HUES48 (cell line): ENCODE data around the gene PGBD5.

Experiments used
- H3K27ac ChIP-seq: one replicate; pipeline ENCODE4 v1.7.0; 2013; ENCODE audit warnings: low read depth, low read length, inconsistent platforms
- H3K27me3 ChIP-seq: 2 replicates; pipeline ENCODE4 v1.6.1; 2013; ENCODE audit warnings: mild to moderate bottlenecking, low read length; ENCODE audit not compliant: control insufficient read depth, insufficient read depth
- H3K36me3 ChIP-seq: 2 replicates; pipeline ENCODE4 v1.6.1; 2013; ENCODE audit warnings: low read length; ENCODE audit not compliant: control insufficient read depth, insufficient read depth
- H3K4me1 ChIP-seq: 2 replicates; pipeline ENCODE4 v1.6.1; 2013; ENCODE audit warnings: mild to moderate bottlenecking, low read length; ENCODE audit not compliant: control insufficient read depth, insufficient read depth
- H3K4me3 ChIP-seq: 2 replicates; pipeline ENCODE4 v1.5.1; 2013; ENCODE audit warnings: mild to moderate bottlenecking, low read depth, low read length
- H3K9ac ChIP-seq: 2 replicates; pipeline ENCODE4 v1.6.1; 2013; ENCODE audit warnings: mild to moderate bottlenecking, low read depth, low read length, moderate library complexity
- H3K9me3 ChIP-seq: 2 replicates; pipeline ENCODE4 v1.6.1; 2013; ENCODE audit warnings: low read length; ENCODE audit not compliant: control insufficient read depth, insufficient read depth

Gene PGBD5

GRCh38 chr1:230376296-230376695 is 49.8 kb downstream of the PGBD5 start:
- H3K36me3 ChIP-seq, result peaks cover 4% of the 10 kb centered on the region; the same call in 1 of the 2 replicates
- H3K9me3 ChIP-seq, result peaks cover 7% of the 10 kb centered on the region
- H3K27me3 ChIP-seq, result no peaks in the 10 kb centered on the region; the same call in 1 of the 2 replicates
- H3K4me3 ChIP-seq, result no peak overlapping the region
- no peak overlapping the region for H3K27ac ChIP-seq
- no peaks in the 10 kb centered on the region; the same call in 1 of the 2 replicates for H3K4me1 ChIP-seq
- H3K9ac ChIP-seq, result no peak overlapping the region

- no peak overlapping the region for H3K9ac ChIP-seq
- H3K27me3 ChIP-seq, result no peaks in the 10 kb centered on the region; the same call in 1 of the 2 replicates
- H3K4me1 ChIP-seq, result no peaks in the 10 kb centered on the region
- no peak overlapping the region for H3K27ac ChIP-seq
- H3K36me3 ChIP-seq, result peaks cover 4% of the 10 kb centered on the region; the same call in 1 of the 2 replicates
- H3K4me3 ChIP-seq, result no peak overlapping the region
- peaks cover 7% of the 10 kb centered on the region for H3K9me3 ChIP-seq
Observed at GRCh38 chr1:230375780-230376179, 50.4 kb downstream of the PGBD5 start.

- Histone ChIP-seq H3K4me3 (no peak overlapping the region), H3K27ac (no peak overlapping the region), H3K27me3 (no peaks in the 10 kb centered on the region; the same call in 1 of the 2 replicates), H3K36me3 (peaks cover 4% of the 10 kb centered on the region; the same call in 1 of the 2 replicates), H3K9me3 (peaks cover 7% of the 10 kb centered on the region), H3K4me1 (no peaks in the 10 kb centered on the region), H3K9ac (no peak overlapping the region)
Observed at GRCh38 chr1:230375147-230375546, 51.0 kb downstream of the PGBD5 start.

GRCh38 chr1:230371923-230372703 is 54.0 kb downstream of the PGBD5 start:
- Histone ChIP-seq H3K36me3 (peaks cover 4% of the 10 kb centered on the region; the same call in 1 of the 2 replicates), H3K4me3 (no peak overlapping the region), H3K9ac (no peak overlapping the region), H3K27me3 (no peaks in the 10 kb centered on the region; the same call in 1 of the 2 replicates), H3K4me1 (no peaks in the 10 kb centered on the region), H3K27ac (no peak overlapping the region), H3K9me3 (no peaks in the 10 kb centered on the region)

- Histone ChIP-seq H3K27me3 (no peaks in the 10 kb centered on the region; the same call in 1 of the 2 replicates), H3K9me3 (no peaks in the 10 kb centered on the region), H3K36me3 (no peaks in the 10 kb centered on the region), H3K4me3 (no peak overlapping the region), H3K4me1 (no peaks in the 10 kb centered on the region), H3K9ac (no peak overlapping the region), H3K27ac (no peak overlapping the region)
Observed at GRCh38 chr1:230370109-230370508, 56.0 kb downstream of the PGBD5 start.

GRCh38 chr1:230368871-230369270 is 57.3 kb downstream of the PGBD5 start:
- H3K27ac ChIP-seq, result no peak overlapping the region
- no peak overlapping the region for H3K4me3 ChIP-seq
- H3K4me1 ChIP-seq, result no peaks in the 10 kb centered on the region
- no peak overlapping the region for H3K9ac ChIP-seq
- no peaks in the 10 kb centered on the region for H3K9me3 ChIP-seq
- H3K36me3 ChIP-seq, result no peaks in the 10 kb centered on the region
- no peaks in the 10 kb centered on the region; the same call in 1 of the 2 replicates for H3K27me3 ChIP-seq

- Histone ChIP-seq H3K4me3 (no peak overlapping the region), H3K9me3 (no peaks in the 10 kb centered on the region), H3K36me3 (no peaks in the 10 kb centered on the region), H3K27me3 (no peaks in the 10 kb centered on the region; the same call in 1 of the 2 replicates), H3K27ac (no peak overlapping the region), H3K9ac (no peak overlapping the region), H3K4me1 (no peaks in the 10 kb centered on the region)
Observed at GRCh38 chr1:230368363-230368762, 57.8 kb downstream of the PGBD5 start.

- no peaks in the 10 kb centered on the region for H3K4me1 ChIP-seq
Observed at GRCh38 chr1:230366504-230366915, 59.6 kb downstream of the PGBD5 start.

GRCh38 chr1:230365723-230366307 is 60.3 kb downstream of the PGBD5 start:
- Histone ChIP-seq H3K9ac (no peak overlapping the region), H3K4me1 (no peaks in the 10 kb centered on the region), H3K27me3 (no peaks in the 10 kb centered on the region), H3K4me3 (no peak overlapping the region), H3K36me3 (no peaks in the 10 kb centered on the region), H3K27ac (no peak overlapping the region), H3K9me3 (no peaks in the 10 kb centered on the region)

More at GRCh38 chr1:230366504-230366915, 59.6 kb downstream of the PGBD5 start:
- Histone ChIP-seq H3K9ac (no peak overlapping the region), H3K27me3 (no peaks in the 10 kb centered on the region), H3K36me3 (no peaks in the 10 kb centered on the region), H3K4me3 (no peak overlapping the region), H3K27ac (no peak overlapping the region), H3K9me3 (no peaks in the 10 kb centered on the region)

GRCh38 chr1:230362949-230363348 is 63.2 kb downstream of the PGBD5 start:
- Histone ChIP-seq H3K9ac (no peak overlapping the region), H3K27ac (no peak overlapping the region), H3K27me3 (no peaks in the 10 kb centered on the region), H3K4me1 (no peaks in the 10 kb centered on the region), H3K4me3 (no peak overlapping the region), H3K9me3 (no peaks in the 10 kb centered on the region), H3K36me3 (no peaks in the 10 kb centered on the region)

GRCh38 chr1:230361941-230362340 is 64.2 kb downstream of the PGBD5 start:
- Histone ChIP-seq H3K9ac (no peak overlapping the region), H3K4me3 (no peak overlapping the region), H3K27ac (no peak overlapping the region), H3K27me3 (no peaks in the 10 kb centered on the region), H3K36me3 (no peaks in the 10 kb centered on the region), H3K4me1 (no peaks in the 10 kb centered on the region), H3K9me3 (no peaks in the 10 kb centered on the region)
